H1 (cell line): ENCODE measurements around the gene ARHGAP6. TPM values are rescaled to one million over a fixed set of nuclear protein-coding genes. Genes with fewer than 3 reads are reported as not detected.

Source experiments
- CTCF ChIA-PET: fragments of 300-600 bp; sonication (Branson Sonifier 250); formaldehyde crosslinking; loops from one replicate; lab custom pipeline; 2021; ENCODE audit not compliant: partially characterized antibody; lab: Charles Lee
- POLR2A ChIA-PET: fragments of 300-600 bp; sonication (Branson Sonifier 250); formaldehyde crosslinking; loops from one replicate; lab custom pipeline; 2021; ENCODE audit warnings: inconsistent platforms; ENCODE audit not compliant: partially characterized antibody; lab: Charles Lee
- DNase-seq, 2 experiments: peaks; one replicate each; pipeline versions ENCODE4 v3.0.0 to v3.0.0-alpha.2; 2010 to 2022; ENCODE audit warnings: low spot score in 2 of 2, low read depth in 1 of 2, mixed read lengths in 1 of 2
- FAIRE-seq: peaks from 2 replicates; lab custom pipeline; 2011; peaks lifted over from hg19 to GRCh38; lab: Jason Lieb, UNC
- H2AFZ ChIP-seq: 2 replicates; pipeline ENCODE4 v1.8.1; 2012; ENCODE audit warnings: low read length, inconsistent platforms
- H2AK5ac ChIP-seq: 2 replicates; pipeline ENCODE4 v1.6.1; 2013; ENCODE audit warnings: low read depth, low read length
- H2BK120ac ChIP-seq: replicated peaks from 2 replicates; pipeline ENCODE3; 2013; ENCODE audit warnings: low read depth, low read length, inconsistent platforms
- H2BK12ac ChIP-seq: 2 replicates; pipeline ENCODE4 v1.6.1; 2013; ENCODE audit warnings: low read depth, low read length
- H2BK15ac ChIP-seq: 2 replicates; pipeline ENCODE4 v1.6.1; 2013; ENCODE audit warnings: low read length
- H2BK20ac ChIP-seq: 2 replicates; pipeline ENCODE4 v1.6.1; 2013; ENCODE audit warnings: low read length
- H2BK5ac ChIP-seq: 2 replicates; pipeline ENCODE4 v1.6.1; 2013; ENCODE audit warnings: low read depth, low read length
- H3K14ac ChIP-seq: 2 replicates; pipeline ENCODE4 v1.6.1; 2013; ENCODE audit warnings: inconsistent platforms; ENCODE audit not compliant: insufficient read length
- H3K18ac ChIP-seq: 2 replicates; pipeline ENCODE4 v1.6.1; 2013; ENCODE audit warnings: low read length; ENCODE audit errors: extremely low read depth
- H3K23ac ChIP-seq: 2 replicates; pipeline ENCODE4 v1.6.1; 2013; ENCODE audit warnings: inconsistent platforms; ENCODE audit not compliant: insufficient read length
- H3K23me2 ChIP-seq: 2 replicates; pipeline ENCODE4 v1.6.1; 2013; ENCODE audit warnings: low read depth, low read length
- H3K27ac ChIP-seq: 2 replicates; pipeline ENCODE4 v1.6.1; 2011; ENCODE audit warnings: low read depth, low read length, inconsistent platforms
- H3K27me3 ChIP-seq, 4 experiments: replicated peaks in 1 of 4; 1 replicate in 1 of 4; 2 replicates in 3 of 4; pipeline versions ENCODE4 v1.6.1 to v1.8.1; 2011 to 2013; ENCODE audit warnings: low read length in 3 of 4, mild to moderate bottlenecking in 3 of 4, inconsistent platforms in 2 of 4, mixed read lengths in 2 of 4, moderate library complexity in 1 of 4; ENCODE audit not compliant: control insufficient read depth in 3 of 4, insufficient read depth in 3 of 4; ENCODE audit errors: extremely low read depth in 1 of 4
- H3K36me3 ChIP-seq, 4 experiments: 2 replicates each; pipeline versions ENCODE4 v1.6.1 to v1.8.1; 2011 to 2013; ENCODE audit warnings: mild to moderate bottlenecking in 4 of 4, low read length in 3 of 4, moderate library complexity in 2 of 4, control low read depth in 1 of 4, inconsistent platforms in 1 of 4; ENCODE audit not compliant: insufficient read depth in 4 of 4, control insufficient read depth in 2 of 4
- H3K4ac ChIP-seq: replicated peaks from 2 replicates; pipeline ENCODE3; 2013; ENCODE audit warnings: low read length, low read depth, mixed read lengths, inconsistent platforms; ENCODE audit not compliant: insufficient read length
- H3K4me1 ChIP-seq, 4 experiments: replicated peaks in 1 of 4; 1 replicate in 1 of 4; 2 replicates in 3 of 4; pipeline versions ENCODE4 v1.6.1 to v1.8.1; 2011 to 2013; ENCODE audit warnings: low read length in 3 of 4, inconsistent platforms in 2 of 4, mixed read lengths in 1 of 4; ENCODE audit not compliant: insufficient read depth in 4 of 4, control insufficient read depth in 3 of 4
- H3K4me2 ChIP-seq, 2 experiments: 2 replicates each; pipeline versions ENCODE4 v1.6.1 to v1.8.1; 2011 to 2013; ENCODE audit warnings: low read depth in 2 of 2, low read length in 2 of 2, control low read depth in 1 of 2, inconsistent platforms in 1 of 2, mild to moderate bottlenecking in 1 of 2; ENCODE audit not compliant: insufficient read depth in 1 of 2
- H3K4me3 ChIP-seq, 4 experiments: fragments of 200-600, 300-600 bp in 1 of 4; sonication (generic), shearing (Covaris generic), sonication (Bioruptor Twin) in 1 of 4; 2 replicates each; pipeline versions ENCODE4 v1.5.1 to v1.8.1; 2011 to 2016; ENCODE audit warnings: low read length in 4 of 4, low read depth in 3 of 4, control low read depth in 2 of 4, inconsistent platforms in 2 of 4, mild to moderate bottlenecking in 2 of 4, mixed read lengths in 1 of 4, moderate library complexity in 1 of 4; ENCODE audit not compliant: insufficient read depth in 2 of 4; ENCODE audit errors: extremely low read depth in 1 of 4
- H3K56ac ChIP-seq: replicated peaks from 2 replicates; pipeline ENCODE3; 2013; ENCODE audit warnings: low read depth, mild to moderate bottlenecking, mixed read lengths, low read length, inconsistent platforms; ENCODE audit not compliant: insufficient read length
- H3K79me1 ChIP-seq: 2 replicates; pipeline ENCODE4 v1.6.1; 2013; ENCODE audit warnings: low read depth, low read length, control low read depth
- H3K79me2 ChIP-seq, 2 experiments: 2 replicates each; pipeline versions ENCODE4 v1.6.1 to v1.8.1; 2012 to 2013; ENCODE audit warnings: low read length in 2 of 2, mild to moderate bottlenecking in 2 of 2, inconsistent platforms in 1 of 2; ENCODE audit not compliant: insufficient read depth in 2 of 2, control insufficient read depth in 1 of 2
- H3K9ac ChIP-seq, 4 experiments: replicated peaks in 1 of 4; 1 replicate in 1 of 4; 2 replicates in 3 of 4; pipeline versions ENCODE4 v1.6.1 to v1.8.1; 2011 to 2013; ENCODE audit warnings: low read depth in 3 of 4, low read length in 3 of 4, control low read depth in 2 of 4, mild to moderate bottlenecking in 2 of 4, moderate library complexity in 2 of 4, inconsistent platforms in 1 of 4; ENCODE audit errors: extremely low read depth in 1 of 4
- H3K9me3 ChIP-seq, 2 experiments: 2 replicates each; pipeline versions ENCODE4 v1.6.1 to v1.8.1; 2012 to 2013; ENCODE audit warnings: mild to moderate bottlenecking in 2 of 2, moderate library complexity in 2 of 2, control low read depth in 1 of 2, inconsistent platforms in 1 of 2, low read depth in 1 of 2, low read length in 1 of 2, mixed read lengths in 1 of 2; ENCODE audit not compliant: insufficient read depth in 2 of 2
- H4K20me1 ChIP-seq, 2 experiments: replicated peaks in 1 of 2; 2 replicates each; pipeline versions ENCODE3 to v1.8.1; 2011 to 2013; ENCODE audit warnings: inconsistent platforms in 2 of 2, low read length in 2 of 2, mild to moderate bottlenecking in 1 of 2; ENCODE audit not compliant: insufficient read depth in 2 of 2, control insufficient read depth in 1 of 2
- H4K5ac ChIP-seq: 2 replicates; pipeline ENCODE4 v1.6.1; 2013; ENCODE audit warnings: low read length, low read depth, mixed read lengths, inconsistent platforms; ENCODE audit not compliant: insufficient read length
- H4K8ac ChIP-seq: 2 replicates; pipeline ENCODE4 v1.8.0; 2013; ENCODE audit warnings: mild to moderate bottlenecking, moderate library complexity, low read length, inconsistent platforms; ENCODE audit not compliant: insufficient read depth; ENCODE audit errors: extremely low read depth
- H4K91ac ChIP-seq: replicated peaks from 2 replicates; pipeline ENCODE3; 2013; ENCODE audit warnings: low read length, mixed read lengths, inconsistent platforms; ENCODE audit not compliant: insufficient read length
- WGBS, 2 experiments: shearing (Covaris generic) in 1 of 2; methylation state at CpG; one replicate each; pipeline versions ENCODE4 v1.1.6 to v1.1.7; 2013 to 2015; ENCODE audit warnings: low lambda C conversion rate in 2 of 2, mixed read lengths in 2 of 2, inconsistent platforms in 1 of 2, low coverage in 1 of 2, missing lambda C conversion rate in 1 of 2; ENCODE audit not compliant: insufficient replicate concordance in 2 of 2, insufficient coverage in 1 of 2, insufficient read length in 1 of 2; ENCODE audit errors: extremely low coverage in 1 of 2, missing lambda C conversion rate in 1 of 2; 5-methylcytosine and 5-hydroxymethylcytosine counted together
- polyA plus RNA-seq, 7 experiments: library from polyadenylated mRNA; depleted of rRNA in 3 of 7; stranded (reverse) in 5 of 7; unstranded in 2 of 7; fragments of >200 nt in 5 of 7; fragments of 200-250 nt in 2 of 7; gene quantifications; 1 replicate in 5 of 7; 2 replicates in 1 of 7; 4 replicates in 1 of 7; pipeline versions ENCODE4 v1.2.1 to v1.2.3, GENCODE V29; 2011 to 2013; ENCODE audit warnings: missing spikeins in 2 of 7, mixed read lengths in 2 of 7
- total RNA-seq: library from RNA; stranded (reverse); fragmentation: NEBNext Ultra II Directional; extraction: Animal tissue kit (Norgen Biotek cat#: 25700); gene quantifications from 2 replicates; pipeline ENCODE4 v1.2.1, GENCODE V29; 2021
- TF ChIP-seq, protein P1 (sequence below): IDR thresholded peaks from 2 replicates; pipeline ENCODE4 v1.6.1; 2011; ENCODE audit warnings: low read length, improper control_type of control experiment

Gene ARHGAP6
- total and polyA plus RNA-seq, 2 of the 8 experiments (the other 6 are each of a cell fraction or from before 2014, with no cell fraction given): 0.35 to 0.82 TPM

- FAIRE-seq: no peak
- POLR2A ChIA-PET: no interaction called here
These were observed 468.0 kb downstream of the ARHGAP6 start for GRCh38 chrX:11197671-11198070.

More at GRCh38 chrX:11197671-11198070, 468.0 kb downstream of the ARHGAP6 start:
- Histone ChIP-seq H3K4ac (no peak overlapping the region), H3K23ac (no peak overlapping the region), H4K5ac (no peak overlapping the region), H3K4me1 (no peaks in the 10 kb centered on the region), H3K79me1 (no peaks in the 10 kb centered on the region), H2BK12ac (no peak overlapping the region), H3K4me2 (no peak overlapping the region), H4K8ac (no peak overlapping the region), H2BK120ac (no peak overlapping the region), H3K9ac (no peak overlapping the region), H3K23me2 (no peaks in the 10 kb centered on the region), H3K27ac (no peak overlapping the region), H2AFZ (no peak overlapping the region), H3K36me3 (no peaks in the 10 kb centered on the region), H4K20me1 (no peaks in the 10 kb centered on the region), H3K14ac (no peak overlapping the region), H3K56ac (no peak overlapping the region), H2BK15ac (no peak overlapping the region), H2BK20ac (no peak overlapping the region), H3K27me3 (no peaks in the 10 kb centered on the region), H3K4me3 (no peak overlapping the region), H3K79me2 (no peaks in the 10 kb centered on the region), H2BK5ac (no peak overlapping the region), H3K18ac (no peak overlapping the region), H2AK5ac (no peak overlapping the region)
- DNase-seq: no peak
- CTCF ChIA-PET: no interaction called here
- WGBS, 2 experiments: 100% methylated on average over 1 of the region's 1 CpG; no CpG with 5 or more reads in 1 of the 2 experiments
- TF ChIP-seq, protein P1, sequence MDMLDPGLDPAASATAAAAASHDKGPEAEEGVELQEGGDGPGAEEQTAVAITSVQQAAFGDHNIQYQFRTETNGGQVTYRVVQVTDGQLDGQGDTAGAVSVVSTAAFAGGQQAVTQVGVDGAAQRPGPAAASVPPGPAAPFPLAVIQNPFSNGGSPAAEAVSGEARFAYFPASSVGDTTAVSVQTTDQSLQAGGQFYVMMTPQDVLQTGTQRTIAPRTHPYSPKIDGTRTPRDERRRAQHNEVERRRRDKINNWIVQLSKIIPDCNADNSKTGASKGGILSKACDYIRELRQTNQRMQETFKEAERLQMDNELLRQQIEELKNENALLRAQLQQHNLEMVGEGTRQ: no peak
- TF ChIP-seq, all 59 proteins: peak for 0
- H4K91ac ChIP-seq: no peak overlapping the region
- H3K9me3 ChIP-seq: no peaks in the 10 kb centered on the region
